AG08395 (cell line): ENCODE data around the gene CSF1R.

Experiments used
- DNase-seq: peaks from one replicate; pipeline ENCODE4 v3.0.0; 2012; ENCODE audit warnings: mixed read lengths, low spot score

CSF1R gene

GRCh38 chr5:150022681-150023080 is 63.7 kb downstream of the CSF1R start:
- no peak for DNase-seq

DNA sequence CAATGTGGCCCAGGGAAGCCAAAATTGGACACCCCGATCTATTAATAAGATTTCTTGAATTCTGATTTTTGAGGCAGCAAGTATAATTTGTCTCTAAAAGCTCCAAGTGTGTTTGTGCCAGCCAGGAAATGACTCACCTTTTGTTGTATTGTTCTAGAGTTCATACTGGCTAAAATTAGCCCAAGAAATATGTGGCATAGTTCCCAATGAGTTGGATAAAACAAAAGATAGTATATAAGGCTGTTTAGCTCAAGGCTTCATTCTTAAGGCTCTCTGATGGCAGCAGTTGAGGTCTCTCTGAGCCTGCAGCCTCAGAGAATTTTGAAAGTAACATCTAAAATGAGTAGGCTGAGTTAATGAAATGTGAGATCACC is 64.2 kb downstream of the CSF1R start:
- DNase-seq = peak; percentile 83

DNA sequence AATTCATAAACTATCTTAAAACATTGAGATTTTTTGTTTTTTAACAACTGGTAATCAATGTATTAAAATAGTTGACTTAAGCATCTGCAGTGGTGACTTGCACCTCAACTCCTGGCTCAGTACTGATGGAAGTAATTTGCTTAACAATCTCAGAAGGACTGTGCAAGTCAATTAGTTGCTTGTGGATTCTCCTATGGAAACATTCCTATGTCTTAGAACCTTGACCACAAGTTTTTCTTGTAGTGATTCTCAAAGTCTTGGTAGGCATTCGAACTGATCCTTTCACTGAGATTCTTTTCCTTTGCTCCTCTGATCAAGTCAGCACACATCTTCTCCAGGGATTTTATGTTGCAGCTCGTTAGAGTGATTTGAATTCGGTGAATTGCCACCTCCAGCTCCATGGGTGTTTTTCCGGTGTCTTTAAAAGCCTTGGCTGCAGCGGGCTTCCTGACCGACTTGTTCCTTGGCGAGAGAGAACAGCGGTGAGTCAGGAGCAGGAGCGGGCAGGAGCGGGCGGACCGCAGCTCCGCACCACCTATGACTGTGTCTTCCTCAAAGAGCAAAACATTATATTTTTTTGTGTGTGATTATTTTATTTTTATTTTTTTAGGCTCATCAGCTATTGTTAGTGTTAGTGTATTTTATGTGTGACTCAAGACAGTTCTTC is 64.7 kb downstream of the CSF1R start:
- DNase-seq = no peak

- DNase-seq = no peak
These were observed 66.1 kb downstream of the CSF1R start for GRCh38 chr5:150020249-150020648.

DNA sequence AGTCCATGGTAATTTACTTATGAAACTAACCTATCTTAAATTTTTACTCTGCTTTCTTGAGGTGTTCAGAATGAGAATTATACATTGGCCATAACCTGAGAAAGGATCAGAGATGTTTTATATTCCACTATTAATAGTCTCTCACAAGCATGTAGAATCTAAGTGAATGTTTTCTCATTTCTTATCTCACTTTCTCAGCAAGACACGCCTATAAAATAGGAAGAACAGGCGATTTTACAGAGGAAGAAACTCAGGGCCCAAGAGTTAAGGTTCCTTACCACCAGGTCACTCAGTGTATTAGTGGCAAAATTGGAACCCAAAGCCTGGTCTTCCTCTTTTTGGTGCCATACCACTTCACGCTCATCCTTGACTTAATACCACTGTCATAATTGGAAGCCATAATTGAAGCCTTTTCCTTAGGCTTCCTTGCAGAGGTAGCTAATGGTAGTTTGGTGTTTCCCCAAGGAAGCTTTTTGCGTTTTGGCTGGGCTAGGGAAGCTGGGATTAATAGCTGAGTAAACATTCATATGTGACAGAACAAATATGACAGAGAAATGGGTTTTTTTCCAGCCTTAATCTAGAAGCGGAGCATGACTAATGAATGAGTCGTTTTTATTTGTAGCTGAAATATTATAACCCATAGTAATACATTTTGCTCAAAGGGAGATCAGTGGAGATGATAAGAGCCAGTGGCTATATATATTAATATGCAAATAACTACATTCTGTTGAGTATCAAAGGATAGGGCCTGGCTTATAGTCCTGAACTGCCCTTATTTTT is 68.9 kb downstream of the CSF1R start:
- no peak for DNase-seq

DNA sequence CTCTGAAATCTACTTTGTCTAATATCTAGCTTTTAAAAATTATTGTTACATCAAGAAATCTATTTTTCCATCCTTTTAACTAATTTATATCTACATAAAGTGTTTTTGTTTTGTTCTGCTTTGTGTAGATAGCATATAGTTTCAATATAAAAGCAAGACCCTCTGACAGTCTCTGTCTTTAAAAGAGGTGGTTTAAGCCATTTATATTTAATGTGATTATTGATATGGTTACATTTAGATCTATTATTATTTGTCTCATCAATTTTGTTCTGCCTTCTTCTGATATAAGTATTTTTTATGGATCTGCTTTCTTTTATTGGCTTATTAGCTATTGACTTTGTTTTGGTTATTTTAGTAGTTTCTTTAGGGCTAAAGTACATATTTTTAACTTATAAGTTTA is 69.8 kb downstream of the CSF1R start:
- no peak for DNase-seq

DNA sequence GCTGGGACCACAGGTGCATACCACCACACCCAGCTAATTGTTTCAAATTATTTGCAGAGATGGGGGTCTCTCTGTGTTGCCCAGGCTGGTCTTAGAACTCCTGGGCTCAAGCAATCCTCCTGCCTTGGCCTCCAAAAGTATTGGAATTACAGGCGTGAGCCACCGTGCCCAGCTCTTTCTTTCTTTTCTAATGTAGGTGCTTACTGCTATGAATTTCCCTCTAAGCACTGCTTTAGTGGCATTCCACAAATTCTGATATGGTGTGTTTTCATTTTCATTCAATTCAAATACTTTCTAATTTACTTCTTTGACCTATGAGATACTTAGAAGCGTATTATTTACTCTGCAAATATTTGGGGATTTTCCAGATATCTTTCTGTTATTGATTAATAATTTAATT is 70.9 kb downstream of the CSF1R start:
- DNase-seq = no peak

GRCh38 chr5:150014456-150014855 is 71.9 kb downstream of the CSF1R start:
- no peak for DNase-seq

DNA sequence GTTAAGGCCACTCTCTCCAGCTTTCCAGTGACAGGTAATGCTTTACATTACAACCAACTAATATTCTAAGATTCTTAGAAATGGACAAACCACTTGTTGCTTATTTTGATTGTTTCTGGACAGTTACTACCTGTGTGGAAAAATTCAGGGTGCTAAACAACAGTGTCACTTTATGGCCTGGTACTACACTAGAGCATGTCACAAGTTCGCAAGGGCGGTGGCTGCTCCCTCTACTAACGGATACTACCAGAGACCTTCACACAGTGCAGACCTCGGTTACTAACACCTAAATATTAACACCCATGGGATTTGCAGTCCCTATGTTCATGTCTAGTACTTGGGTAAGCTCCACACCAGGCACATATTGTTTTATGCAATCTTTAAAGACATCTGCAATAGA is 72.4 kb downstream of the CSF1R start:
- no peak for DNase-seq

DNA sequence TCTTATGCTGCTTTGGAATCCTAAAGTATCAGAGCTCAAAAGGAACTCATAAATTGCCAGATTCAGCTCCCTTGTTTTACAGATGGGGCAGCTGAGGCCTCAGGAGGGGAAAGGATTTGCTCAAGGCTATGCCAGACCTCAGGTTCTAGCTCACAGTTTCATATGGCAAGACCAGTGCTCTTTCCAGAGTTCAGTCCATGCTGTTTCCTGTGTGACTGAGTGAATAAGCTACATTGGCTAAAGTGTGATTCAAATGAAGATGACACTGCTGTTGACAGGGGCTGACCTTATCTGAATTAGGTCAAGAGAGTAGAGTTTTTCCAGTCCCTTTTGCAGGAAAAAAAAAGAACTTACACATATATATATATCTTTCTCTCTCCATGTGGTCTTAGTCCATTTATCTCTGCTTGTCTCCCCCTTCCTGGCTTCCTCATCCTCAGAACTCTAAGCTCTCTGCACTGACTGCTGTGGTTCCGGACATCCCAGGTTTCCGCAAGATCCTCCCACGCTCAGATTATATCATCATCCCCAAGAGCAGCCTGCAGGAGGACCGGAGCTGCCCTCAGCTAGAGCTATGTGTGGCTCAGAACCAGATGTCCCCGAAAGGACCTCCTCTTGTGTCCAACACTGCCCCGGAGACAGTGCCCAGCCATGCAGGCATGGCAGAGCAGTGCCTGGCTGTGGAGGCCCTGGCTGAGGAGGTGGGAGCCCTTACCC is 76.5 kb downstream of the CSF1R start:
- no peak for DNase-seq

DNA sequence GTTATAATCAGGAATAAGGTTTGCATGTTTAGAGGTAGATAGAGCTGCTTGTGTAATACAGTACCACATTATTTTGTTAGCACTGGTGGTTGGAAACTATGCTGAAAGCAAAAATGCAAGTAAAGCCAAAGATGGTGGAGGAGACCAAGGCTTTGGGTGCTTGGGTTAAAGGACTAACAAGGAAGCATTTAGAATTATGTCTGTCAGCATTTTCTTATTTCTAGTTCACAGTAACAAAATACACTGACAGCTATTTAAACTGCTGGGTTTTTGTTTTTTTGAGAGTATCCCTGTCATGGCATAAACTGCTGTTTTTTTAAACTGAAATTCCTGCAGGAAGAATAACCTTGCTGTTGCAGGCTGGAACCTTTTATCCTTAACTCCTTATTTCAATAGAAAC is 79.3 kb downstream of the CSF1R start:
- DNase-seq = no peak

- no peak for DNase-seq
These were observed 80.0 kb downstream of the CSF1R start for GRCh38 chr5:150006318-150006717.
